SK-N-SH treated with all-trans-retinoic acid at 6 μM for 48 hours (cell line): ENCODE measurements around the gene KRTDAP.

Experiments used
- ATAC-seq: fragments of 200-7000 bp; cut with Tn5 transposase; 3 replicates; pipeline ENCODE4 v1.9.1; 2020; ENCODE audit warnings: mild to moderate bottlenecking, moderate library complexity
- ARNTL ChIP-seq: fragments of 450-650 bp; formaldehyde crosslinking; IDR thresholded peaks from 2 replicates; pipeline ENCODE4 v1.5.0; 2020; ENCODE audit warnings: low read depth, mild to moderate bottlenecking, moderate library complexity, borderline replicate concordance
- BACH2 ChIP-seq: fragments of 250-450 bp; sonication (Bioruptor Pico); IDR thresholded peaks from 2 replicates; pipeline ENCODE4 v1.9.0; 2021; ENCODE audit warnings: mild to moderate bottlenecking, borderline replicate concordance
- CREB5 ChIP-seq: fragments of 250-450 bp; sonication (Bioruptor Pico); IDR thresholded peaks from 2 replicates; pipeline ENCODE4 v1.5.1; 2020; ENCODE audit warnings: low read depth, mild to moderate bottlenecking, moderate library complexity
- CSRNP3 ChIP-seq: fragments of 250-450 bp; sonication (Bioruptor Pico); IDR thresholded peaks from 2 replicates; pipeline ENCODE4 v1.5.1; 2021; ENCODE audit warnings: mild to moderate bottlenecking, moderate library complexity
- ESRRG ChIP-seq: fragments of 250-450 bp; sonication (Bioruptor Pico); IDR thresholded peaks from 2 replicates; pipeline ENCODE4 v1.6.1; 2021; ENCODE audit warnings: mild to moderate bottlenecking
- GLIS3 ChIP-seq: fragments of 250-450 bp; sonication (Bioruptor Pico); IDR thresholded peaks from 2 replicates; pipeline ENCODE4 v1.5.0; 2020; ENCODE audit warnings: mild to moderate bottlenecking, moderate library complexity
- ISL1 ChIP-seq: fragments of 250-450 bp; sonication (Bioruptor Pico); IDR thresholded peaks from 2 replicates; pipeline ENCODE4 v2.1.2; 2022; ENCODE audit warnings: mild to moderate bottlenecking, moderate library complexity
- OSR1 ChIP-seq: fragments of 250-450 bp; sonication (Bioruptor Pico); IDR thresholded peaks from 2 replicates; pipeline ENCODE4 v1.8.0; 2022; ENCODE audit warnings: moderate library complexity, mild to moderate bottlenecking, inconsistent platforms
- PATZ1 ChIP-seq: fragments of 250-450 bp; sonication (Bioruptor Pico); IDR thresholded peaks from 2 replicates; pipeline ENCODE4 v1.8.0; 2020; ENCODE audit warnings: mild to moderate bottlenecking, moderate library complexity, borderline replicate concordance
- POU6F1 ChIP-seq: fragments of 250-450 bp; sonication (Bioruptor Pico); IDR thresholded peaks from 2 replicates; pipeline ENCODE4 v1.8.0; 2021; ENCODE audit warnings: low read depth, mild to moderate bottlenecking, moderate library complexity, borderline replicate concordance
- PPARA ChIP-seq: fragments of 250-450 bp; sonication (Bioruptor Pico); IDR thresholded peaks from 2 replicates; pipeline ENCODE4 v1.5.0; 2020; ENCODE audit warnings: mild to moderate bottlenecking, borderline replicate concordance
- RARB ChIP-seq: fragments of 250-450 bp; sonication (Bioruptor Pico); IDR thresholded peaks from 2 replicates; pipeline ENCODE4 v1.8.0; 2021; ENCODE audit warnings: mild to moderate bottlenecking, moderate library complexity
- SNAI2 ChIP-seq: fragments of 250-450 bp; sonication (Bioruptor Pico); IDR thresholded peaks from 2 replicates; pipeline ENCODE4 v1.5.0; 2020; ENCODE audit warnings: mild to moderate bottlenecking, moderate library complexity
- TCF4 ChIP-seq: fragments of 250-450 bp; sonication (Bioruptor Pico); IDR thresholded peaks from 2 replicates; pipeline ENCODE4 v1.8.0; 2021; ENCODE audit warnings: mild to moderate bottlenecking, moderate library complexity, borderline replicate concordance
- TOX ChIP-seq: fragments of 250-450 bp; sonication (Bioruptor Pico); IDR thresholded peaks from 2 replicates; pipeline ENCODE4 v1.8.0; 2021; ENCODE audit warnings: mild to moderate bottlenecking, moderate library complexity, borderline replicate concordance
- TSHZ2 ChIP-seq: fragments of 250-450 bp; sonication (Bioruptor Pico); IDR thresholded peaks from 2 replicates; pipeline ENCODE4 v1.5.0; 2020; ENCODE audit warnings: mild to moderate bottlenecking, moderate library complexity
- ZC3H10 ChIP-seq: fragments of 250-450 bp; sonication (Bioruptor Pico); IDR thresholded peaks from 2 replicates; pipeline ENCODE4 v1.5.1; 2021; ENCODE audit warnings: mild to moderate bottlenecking, moderate library complexity
- ZFP3 ChIP-seq: fragments of 250-450 bp; sonication (Bioruptor Pico); IDR thresholded peaks from 2 replicates; pipeline ENCODE4 v1.5.0; 2020; ENCODE audit warnings: mild to moderate bottlenecking, moderate library complexity
- ZFP30 ChIP-seq: fragments of 450-650 bp; formaldehyde crosslinking; IDR thresholded peaks from 2 replicates; pipeline ENCODE4 v1.5.0; 2022; ENCODE audit warnings: mild to moderate bottlenecking, moderate library complexity
- ZNF565 ChIP-seq: fragments of 450-650 bp; formaldehyde crosslinking; conservative IDR thresholded peaks from 2 replicates; pipeline ENCODE4 v1.5.0; 2020; ENCODE audit warnings: low read depth, mild to moderate bottlenecking, moderate library complexity
- ZNF70 ChIP-seq: fragments of 450-650 bp; formaldehyde crosslinking; IDR thresholded peaks from 2 replicates; pipeline ENCODE4 v1.5.0; 2020; ENCODE audit warnings: mild to moderate bottlenecking, moderate library complexity
- ZNF8 ChIP-seq: fragments of 450-650 bp; formaldehyde crosslinking; IDR thresholded peaks from 2 replicates; pipeline ENCODE4 v1.5.0; 2020; ENCODE audit warnings: mild to moderate bottlenecking, moderate library complexity

KRTDAP gene

GRCh38 chr19:35502751-35503150, 12.5 kb upstream of the KRTDAP start:
- ATAC-seq: no peak
- TF ChIP-seq RARB (CRISPR knock-in tag) (no peak), ZNF70 (no peak), BACH2 (CRISPR knock-in tag) (no peak), ZFP3 (CRISPR knock-in tag) (no peak), ZFP30 (CRISPR knock-in tag) (no peak), ZC3H10 (CRISPR knock-in tag) (no peak), OSR1 (no peak), PPARA (no peak), GLIS3 (CRISPR knock-in tag) (no peak), PATZ1 (CRISPR knock-in tag) (no peak), ISL1 (no peak), ESRRG (CRISPR knock-in tag) (no peak), POU6F1 (no peak), TCF4 (CRISPR knock-in tag) (no peak), CREB5 (CRISPR knock-in tag) (no peak)

GRCh38 chr19:35501684-35502083, 11.4 kb upstream of the KRTDAP start:
- TF ChIP-seq TOX (CRISPR knock-in tag) (no peak), SNAI2 (CRISPR knock-in tag) (no peak), POU6F1 (no peak), ZFP3 (CRISPR knock-in tag) (no peak), BACH2 (CRISPR knock-in tag) (no peak), CSRNP3 (CRISPR knock-in tag) (no peak), PPARA (no peak), RARB (CRISPR knock-in tag) (no peak), ZFP30 (CRISPR knock-in tag) (no peak), ZNF70 (no peak), ARNTL (CRISPR knock-in tag) (no peak)
- no peak for ATAC-seq

GRCh38 chr19:35500611-35501010, 10.3 kb upstream of the KRTDAP start:
- no peak for ATAC-seq
- TF ChIP-seq ARNTL (CRISPR knock-in tag) (no peak), GLIS3 (CRISPR knock-in tag) (no peak), TSHZ2 (CRISPR knock-in tag) (no peak), PATZ1 (CRISPR knock-in tag) (no peak), RARB (CRISPR knock-in tag) (no peak), CSRNP3 (CRISPR knock-in tag) (no peak), SNAI2 (CRISPR knock-in tag) (no peak), TCF4 (CRISPR knock-in tag) (no peak), ZFP30 (CRISPR knock-in tag) (no peak), ISL1 (no peak), ZNF8 (no peak), TOX (CRISPR knock-in tag) (no peak), ZNF565 (CRISPR knock-in tag) (no peak), ESRRG (CRISPR knock-in tag) (no peak), ZNF70 (no peak), OSR1 (no peak)
